Inflammatory macrophage (primary cell): ENCODE data around the gene GSK3B.
"Not testable (repeated sequence)": the region's sequence is repeated elsewhere in the genome, so short reads cannot be mapped to it uniquely, and the experiment has no call there.

Source experiments
- DNase-seq, 2 donors: peaks; one replicate each; pipeline ENCODE4 v3.0.0-alpha.2; 2020 to 2022

Gene GSK3B

GRCh38 chr3:120052225-120052624 lies 42.0 kb downstream of the GSK3B start:
- no peak for DNase-seq

- DNase-seq: not testable (repeated sequence)
Measured at GRCh38 chr3:120051570-120051969, 42.7 kb downstream of the GSK3B start.

DNA sequence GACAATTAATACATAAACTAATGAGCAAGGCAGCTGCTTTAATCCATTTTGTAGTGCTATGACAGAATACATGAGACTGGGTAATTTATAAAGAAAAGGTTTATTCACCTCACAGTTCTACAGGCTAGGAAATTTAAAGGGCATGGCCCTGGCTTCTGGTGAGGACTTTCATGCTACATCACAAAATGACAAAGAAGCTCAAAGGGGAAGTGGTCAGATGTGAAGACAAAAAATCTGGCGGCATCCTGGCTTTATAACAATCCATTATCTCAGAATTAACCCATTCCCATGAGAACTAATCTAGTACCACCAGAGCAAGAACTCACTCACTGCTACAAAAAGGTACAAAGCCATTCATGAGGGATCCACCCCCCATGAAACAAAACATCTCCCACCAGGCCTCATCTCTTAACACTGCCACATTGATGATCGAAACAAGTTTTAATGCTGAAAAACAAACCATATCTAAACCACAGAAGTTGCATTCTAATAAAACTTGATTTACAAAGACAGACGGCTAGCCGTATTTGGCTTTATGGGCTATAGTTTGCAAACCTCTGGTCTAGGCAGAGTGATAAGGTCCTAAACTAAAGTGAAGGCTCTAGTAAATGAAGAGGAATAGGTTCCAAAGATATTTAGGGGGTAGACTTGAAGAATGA lies 44.2 kb downstream of the GSK3B start:
- DNase-seq: no peak

DNA sequence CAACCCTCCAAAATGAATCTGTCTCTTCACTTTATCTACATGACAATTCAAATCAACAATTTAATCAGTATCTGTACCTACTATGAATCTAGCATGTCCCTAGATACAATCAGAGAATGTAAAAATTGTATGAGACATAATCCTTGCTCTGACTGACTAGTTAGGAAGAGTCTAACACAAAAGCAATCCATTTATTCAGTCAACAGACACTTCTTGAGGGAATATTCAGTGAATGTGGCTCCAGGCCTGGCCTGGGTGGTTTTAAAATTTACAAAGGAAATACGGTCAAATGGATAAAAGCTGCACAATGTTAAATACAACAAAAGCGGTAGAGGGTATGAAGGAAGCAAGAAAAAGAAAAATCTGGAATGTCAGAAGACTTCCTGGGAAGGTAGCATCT lies 45.2 kb downstream of the GSK3B start:
- no peak for DNase-seq

DNA sequence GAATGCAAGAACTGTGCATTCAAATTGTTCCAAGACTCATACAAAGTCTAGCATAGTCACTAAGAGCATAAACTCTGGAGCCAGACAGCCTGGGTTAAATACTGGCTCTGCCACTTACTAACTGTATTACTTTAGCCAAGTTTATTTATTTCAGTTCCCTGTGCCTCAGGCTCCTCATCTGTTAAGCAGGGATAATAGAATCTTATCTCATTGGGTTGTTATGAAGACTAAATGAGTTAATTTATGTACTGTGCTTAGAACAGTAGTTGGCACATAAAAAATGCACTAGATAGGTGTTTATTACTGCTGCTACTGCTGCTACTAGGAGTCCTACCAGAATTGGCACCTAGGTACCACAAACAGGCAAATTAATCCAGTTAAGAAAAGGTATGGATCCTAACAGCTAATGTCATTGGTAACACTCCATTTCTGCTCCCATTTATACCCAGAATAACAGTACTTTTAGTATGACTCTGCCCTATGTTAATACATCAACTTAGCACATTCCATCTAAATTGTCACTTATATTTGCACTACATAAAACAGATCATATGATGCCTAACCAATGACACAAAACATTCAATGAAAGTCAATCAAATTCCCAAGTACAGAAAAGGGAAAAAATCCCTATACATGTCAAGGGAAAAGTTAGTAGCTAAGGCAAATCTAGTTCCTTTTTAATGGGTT lies 45.7 kb downstream of the GSK3B start:
- DNase-seq: no peak

GRCh38 chr3:120047686-120048085 lies 46.6 kb downstream of the GSK3B start:
- no peak for DNase-seq

GRCh38 chr3:120040813-120041377 lies 53.4 kb downstream of the GSK3B start:
- DNase-seq: no peak

DNA sequence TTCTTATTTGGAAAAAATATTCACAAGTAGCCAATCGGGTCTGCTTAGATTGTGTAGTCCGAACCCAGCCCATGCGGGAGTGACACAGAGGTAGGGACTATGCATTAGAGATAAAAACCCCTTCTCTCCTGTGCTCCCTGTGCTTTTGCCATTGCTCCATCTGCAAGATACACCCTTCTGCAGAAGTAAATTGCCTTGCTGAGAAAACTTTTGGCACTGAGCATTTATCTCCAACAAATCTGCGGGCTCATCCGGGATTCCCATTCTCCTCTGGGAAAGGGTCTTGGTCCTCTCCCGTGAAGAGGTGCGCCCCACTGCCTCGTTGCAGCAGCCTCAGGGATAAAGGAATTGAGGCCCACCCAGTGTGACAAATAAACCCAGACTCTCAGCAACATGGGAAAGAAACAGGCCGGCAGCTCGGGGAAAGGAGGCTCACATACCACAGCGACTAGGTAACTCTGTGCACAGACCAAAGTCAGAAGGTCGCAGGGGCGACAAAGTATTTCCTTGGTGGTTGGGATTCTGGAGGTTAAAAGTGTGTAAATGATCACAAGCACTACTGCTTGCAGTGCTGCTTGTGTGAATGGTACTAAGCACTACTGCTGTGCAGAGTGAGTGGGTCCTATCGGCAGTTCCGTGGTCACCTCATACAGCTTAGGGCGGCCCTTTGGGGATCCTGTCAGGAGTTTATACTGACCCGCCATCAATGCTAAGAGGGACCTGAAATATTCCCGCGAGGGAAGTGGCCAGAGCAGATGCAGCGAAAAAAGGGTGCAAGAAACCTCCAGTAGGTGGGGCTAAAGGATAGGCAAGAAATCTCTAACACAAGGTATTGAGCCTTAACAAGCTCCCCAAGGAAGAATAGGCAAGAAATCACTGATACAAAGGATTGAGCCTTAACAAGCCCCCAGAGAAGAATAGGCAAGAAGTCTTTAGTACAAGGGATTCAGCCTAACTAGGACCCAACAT lies 54.3 kb downstream of the GSK3B start:
- no peak for DNase-seq

DNA sequence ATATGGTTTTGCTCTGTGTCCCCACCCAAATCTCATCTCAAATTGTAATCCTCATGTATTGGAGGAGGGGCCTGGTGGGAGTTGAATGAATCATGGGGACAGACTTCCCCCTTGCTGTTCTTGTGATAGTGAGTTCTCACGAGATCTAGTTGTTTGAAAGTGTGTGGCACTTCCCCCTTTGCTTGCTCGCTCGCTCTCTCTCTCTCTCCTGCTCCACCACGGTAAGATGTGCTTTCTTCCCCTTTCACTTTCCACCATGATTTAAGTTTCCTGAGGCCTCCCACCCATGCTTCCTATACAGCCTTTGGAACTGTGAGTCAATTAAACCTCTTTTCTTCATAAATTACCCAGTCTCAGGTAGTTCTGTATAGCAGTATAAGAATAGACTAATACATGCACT lies 60.7 kb downstream of the GSK3B start:
- DNase-seq: peak; percentile 61 to 70

- DNase-seq: no peak
Measured at GRCh38 chr3:120031561-120031960, 62.7 kb downstream of the GSK3B start.

- peak in 1 of 2 donors; percentile 6 for DNase-seq
Measured at GRCh38 chr3:120029749-120030148, 64.5 kb downstream of the GSK3B start.

DNA sequence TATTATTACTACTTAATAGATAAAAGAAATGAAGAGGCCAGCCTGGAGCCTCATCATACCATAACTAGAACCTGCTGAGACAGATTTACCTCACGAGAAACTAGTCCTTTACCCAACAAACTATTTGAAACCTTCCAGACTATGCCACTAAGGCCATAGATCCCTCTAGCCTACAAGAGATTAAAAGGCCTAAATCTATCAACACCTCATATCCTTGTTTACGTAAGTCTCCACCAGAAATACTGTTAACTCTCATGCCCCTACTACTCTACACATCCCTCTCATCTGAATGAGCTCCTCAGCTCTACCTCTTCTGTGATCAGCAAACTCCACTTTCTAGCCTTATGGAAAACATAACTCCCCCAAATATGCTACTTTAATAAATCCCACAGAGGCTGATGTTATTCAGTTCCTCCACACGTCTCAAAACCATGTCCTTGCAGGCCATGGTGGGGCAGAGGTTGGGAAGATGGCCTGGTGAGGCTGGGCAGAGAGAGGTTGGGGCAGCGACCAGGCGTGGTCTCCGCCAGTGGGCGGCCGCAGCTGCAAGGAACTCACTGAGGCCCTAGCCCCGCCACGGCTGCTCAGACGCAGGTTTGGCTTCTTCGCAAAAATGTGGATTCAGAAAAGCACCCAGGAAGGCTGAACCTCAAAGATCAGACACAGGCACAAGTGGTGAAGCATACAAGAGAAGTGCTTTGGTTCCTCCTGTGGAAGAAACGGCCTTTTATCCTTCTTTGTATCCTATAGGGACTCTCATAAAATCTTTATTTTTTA lies 65.8 kb downstream of the GSK3B start:
- DNase-seq: no peak

- no peak for DNase-seq
Measured at GRCh38 chr3:120027226-120027625, 67.0 kb downstream of the GSK3B start.

DNA sequence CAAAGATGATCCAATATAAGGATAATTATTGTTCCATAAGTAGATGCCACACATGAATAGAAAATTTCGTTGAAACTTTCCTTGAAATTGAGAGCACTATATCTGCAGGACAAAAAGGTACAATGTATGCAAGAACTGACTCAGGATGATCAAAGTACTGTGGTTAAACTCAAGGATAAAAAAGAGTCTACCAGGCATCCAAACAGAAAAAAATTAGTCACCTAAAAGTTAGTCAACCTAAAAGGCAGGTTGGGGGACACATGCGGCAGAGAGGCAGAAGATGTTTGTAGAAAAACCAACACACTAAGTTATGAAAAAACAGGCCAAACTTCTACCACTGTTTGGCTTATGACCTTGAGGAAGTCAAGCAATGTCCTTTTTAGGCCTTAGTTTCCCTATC lies 68.7 kb downstream of the GSK3B start:
- no peak for DNase-seq

DNA sequence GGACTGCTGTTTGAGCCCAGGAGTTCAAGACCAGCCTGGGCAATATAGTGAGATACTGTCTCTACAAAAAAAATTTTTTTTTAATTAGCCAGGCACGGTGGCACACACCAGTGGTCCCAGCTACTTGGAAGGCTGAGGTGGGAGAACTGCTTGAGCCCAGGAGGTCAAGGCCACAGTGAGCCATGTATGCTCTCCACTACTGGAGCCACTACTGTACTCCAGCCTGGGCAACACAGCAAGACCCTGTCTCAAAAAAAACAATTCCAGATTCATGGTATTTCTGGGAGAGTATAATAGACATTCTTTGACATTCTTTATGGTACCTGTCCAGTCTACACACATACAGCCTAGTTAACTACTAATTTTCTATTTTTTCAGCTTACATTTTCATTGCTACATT lies 70.1 kb downstream of the GSK3B start:
- no peak for DNase-seq

DNA sequence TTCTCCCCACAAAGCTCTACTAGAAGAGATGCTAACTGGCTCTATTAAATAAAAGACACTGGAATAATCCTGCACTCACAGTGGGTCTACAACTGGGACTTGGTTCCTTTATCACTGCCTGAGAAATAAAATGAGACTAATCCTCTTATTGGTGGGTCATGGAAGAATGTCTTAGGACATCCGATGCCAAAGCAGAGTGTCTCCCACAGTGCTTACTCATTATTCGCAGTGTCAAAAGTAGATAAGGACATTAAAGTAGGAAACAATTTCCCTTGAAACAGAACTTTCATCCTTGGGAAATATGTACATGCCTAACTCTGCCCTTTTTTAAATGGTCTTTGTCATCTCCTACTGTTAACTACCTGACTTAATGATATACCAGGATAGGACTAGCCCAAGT lies 71.5 kb downstream of the GSK3B start:
- no peak for DNase-seq

GRCh38 chr3:120021523-120021922 lies 72.7 kb downstream of the GSK3B start:
- DNase-seq: no peak

DNA sequence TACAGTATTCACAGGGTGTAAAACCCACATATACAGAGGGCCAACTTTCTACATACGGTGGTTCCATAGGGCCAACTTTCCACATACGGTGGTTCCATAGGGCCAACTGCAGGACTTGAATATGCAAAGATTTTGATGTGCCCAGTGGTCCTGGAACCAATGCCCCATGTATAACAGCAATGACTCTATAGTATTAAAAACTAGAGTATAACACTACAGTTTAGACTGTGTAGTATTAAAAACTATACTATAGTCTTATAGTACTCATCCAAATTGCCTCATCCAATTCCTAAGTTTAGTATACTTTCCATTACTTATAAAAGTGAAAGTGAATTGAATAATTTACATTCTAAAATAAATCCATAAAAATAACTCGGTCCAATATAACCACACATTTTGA lies 75.9 kb downstream of the GSK3B start:
- no peak for DNase-seq

- no peak for DNase-seq
Measured at GRCh38 chr3:120017692-120018091, 76.6 kb downstream of the GSK3B start.

GRCh38 chr3:120013481-120013880 lies 80.8 kb downstream of the GSK3B start:
- DNase-seq: no peak

- DNase-seq: not testable (repeated sequence)
Measured at GRCh38 chr3:120005741-120006140, 88.5 kb downstream of the GSK3B start.

- DNase-seq: peak in 1 of 2 donors; percentile 32
Measured at GRCh38 chr3:120004008-120004498, 90.2 kb downstream of the GSK3B start.
